ENCODE data around the gene HDAC3.
A peak's percentile ranks its signal among the peaks of the same experiment; 100 is the strongest.

HDAC3 gene

GRCh38 chr5:141608557-141608956, 28.1 kb downstream of the HDAC3 start:
- TF ChIP-seq EZH2phosphoT487 (IDR thresholded peaks at IDR 0.05; ENCODE audit: borderline replicate concordance) (no peak), CTCF (conservative IDR thresholded peaks at IDR 0.05; ENCODE audit: low read length) (no peak)
- Histone ChIP-seq H4K20me1 (ENCODE audit: insufficient read depth, low read length, poor library complexity, severe bottlenecking) (peaks cover 22% of the 10 kb centered on the region), H3K4me2 (ENCODE audit: low read depth, low read length, poor library complexity, severe bottlenecking) (peak overlapping the region; percentile 73), H3K9me3 (ENCODE audit: insufficient read depth, low read depth, low read length) (no peaks in the 10 kb centered on the region), H3K36me3 (ENCODE audit: insufficient read depth, low read length) (no peaks in the 10 kb centered on the region), H3K27me3 (ENCODE audit: insufficient read depth, low read length, poor library complexity, severe bottlenecking) (no peaks in the 10 kb centered on the region), H3K4me1 (ENCODE audit: insufficient read depth, low read length, poor library complexity, severe bottlenecking) (peaks cover 84% of the 10 kb centered on the region), H2AFZ (ENCODE audit: low read length) (no peak overlapping the region), H3K9ac (ENCODE audit: low read depth, low read length, poor library complexity, severe bottlenecking) (peak overlapping the region; percentile 73), H3K4me3 (ENCODE audit: low read length, poor library complexity, severe bottlenecking) (peak overlapping the region; percentile 60), H3K79me2 (ENCODE audit: insufficient read depth, low read length) (peaks cover 86% of the 10 kb centered on the region), H3F3A (ENCODE audit: low read depth) (peaks cover 30% of the 10 kb centered on the region), H3K9me2 (replicated peaks; ENCODE audit: low read depth, low read length) (no peaks in the 10 kb centered on the region)

- no peak for TF ChIP-seq CTCF (conservative IDR thresholded peaks at IDR 0.05; ENCODE audit: low read length)
- no peak for TF ChIP-seq EZH2phosphoT487 (IDR thresholded peaks at IDR 0.05; ENCODE audit: borderline replicate concordance)
- Histone ChIP-seq H2AFZ (ENCODE audit: low read length) (no peak overlapping the region), H3K9me3 (ENCODE audit: insufficient read depth, low read depth, low read length) (no peaks in the 10 kb centered on the region), H3K27me3 (ENCODE audit: insufficient read depth, low read length, poor library complexity, severe bottlenecking) (no peaks in the 10 kb centered on the region), H4K20me1 (ENCODE audit: insufficient read depth, low read length, poor library complexity, severe bottlenecking) (peaks cover 22% of the 10 kb centered on the region), H3K4me2 (ENCODE audit: low read depth, low read length, poor library complexity, severe bottlenecking) (peak overlapping the region; percentile 73), H3K9me2 (replicated peaks; ENCODE audit: low read depth, low read length) (no peaks in the 10 kb centered on the region), H3K4me3 (ENCODE audit: low read length, poor library complexity, severe bottlenecking) (peak overlapping the region; percentile 60), H3K9ac (ENCODE audit: low read depth, low read length, poor library complexity, severe bottlenecking) (peak overlapping the region; percentile 73), H3K36me3 (ENCODE audit: insufficient read depth, low read length) (no peaks in the 10 kb centered on the region), H3K79me2 (ENCODE audit: insufficient read depth, low read length) (peaks cover 86% of the 10 kb centered on the region), H3F3A (ENCODE audit: low read depth) (peaks cover 30% of the 10 kb centered on the region), H3K4me1 (ENCODE audit: insufficient read depth, low read length, poor library complexity, severe bottlenecking) (peaks cover 84% of the 10 kb centered on the region)
Measured at GRCh38 chr5:141608046-141608445, 28.6 kb downstream of the HDAC3 start.

- peak overlapping the region; percentile 73 for H3K9ac ChIP-seq (ENCODE audit: low read depth, low read length, poor library complexity, severe bottlenecking)
- H3K79me2 ChIP-seq (ENCODE audit: insufficient read depth, low read length) = peaks cover 86% of the 10 kb centered on the region
Measured at GRCh38 chr5:141605523-141606277, 30.9 kb downstream of the HDAC3 start.

More at GRCh38 chr5:141605523-141606277, 30.9 kb downstream of the HDAC3 start:
- no peaks in the 10 kb centered on the region for H3K27me3 ChIP-seq (ENCODE audit: insufficient read depth, low read length, poor library complexity, severe bottlenecking)
- peak overlapping the region; percentile 73 for H3K4me2 ChIP-seq (ENCODE audit: low read depth, low read length, poor library complexity, severe bottlenecking)
- H3K4me1 ChIP-seq (ENCODE audit: insufficient read depth, low read length, poor library complexity, severe bottlenecking) = peaks cover 80% of the 10 kb centered on the region
- H2AFZ ChIP-seq (ENCODE audit: low read length) = no peak overlapping the region
- H3K9me3 ChIP-seq (ENCODE audit: insufficient read depth, low read depth, low read length) = no peaks in the 10 kb centered on the region
- TF ChIP-seq EZH2phosphoT487 (IDR thresholded peaks at IDR 0.05; ENCODE audit: borderline replicate concordance) = no peak
- H3K4me3 ChIP-seq (ENCODE audit: low read length, poor library complexity, severe bottlenecking) = peak overlapping the region; percentile 60
- H3K36me3 ChIP-seq (ENCODE audit: insufficient read depth, low read length) = no peaks in the 10 kb centered on the region; the same call in 1 of the 2 replicates
- no peaks in the 10 kb centered on the region for H3K9me2 ChIP-seq (replicated peaks; ENCODE audit: low read depth, low read length)
- peaks cover 30% of the 10 kb centered on the region for H4K20me1 ChIP-seq (ENCODE audit: insufficient read depth, low read length, poor library complexity, severe bottlenecking)
- peaks cover 30% of the 10 kb centered on the region for H3F3A ChIP-seq (ENCODE audit: low read depth)

All from Loucy (cell line).